ENCODE measurements around the gene OR52A5.

OR52A5 gene

DNA sequence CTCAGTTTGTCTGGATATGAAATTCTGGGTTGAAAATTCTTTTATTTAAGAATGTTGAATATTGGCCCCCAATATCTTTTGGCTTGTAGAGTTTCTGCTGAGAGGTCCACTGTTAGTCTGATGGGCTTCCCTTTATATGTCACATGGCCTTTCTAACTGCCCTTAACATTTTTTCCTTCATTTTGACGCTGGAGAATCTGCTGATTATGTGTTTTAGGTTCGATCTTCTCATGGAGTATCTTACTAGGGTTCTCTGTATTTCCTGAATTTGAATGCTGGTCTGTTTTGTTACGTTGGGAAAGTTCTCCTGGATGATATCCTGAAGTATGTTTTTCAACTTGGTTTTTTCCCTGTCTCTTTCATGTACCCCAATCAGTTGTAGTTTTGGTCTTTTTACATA is 22.8 kb downstream of the OR52A5 start:
- no peak for DNase-seq (ENCODE audit: low spot score)

DNA sequence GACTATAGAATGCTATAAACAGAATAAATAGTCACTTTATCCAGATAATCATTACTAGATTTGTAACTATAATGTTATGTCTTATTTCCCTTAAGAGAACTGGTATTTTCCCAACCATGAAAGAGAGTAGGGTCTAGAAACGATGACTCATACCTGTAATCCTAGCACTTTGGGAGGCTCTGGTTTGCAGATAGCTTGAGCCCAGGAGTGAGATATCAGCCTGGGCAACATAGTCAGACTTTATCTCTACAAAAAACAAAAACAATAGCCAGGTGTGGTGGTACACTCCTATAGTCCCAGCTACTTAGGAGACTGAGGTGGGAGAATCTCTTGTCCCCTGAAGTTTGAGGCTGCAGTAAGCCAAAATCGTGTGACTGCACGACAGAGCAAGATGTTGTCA is 30.9 kb downstream of the OR52A5 start:
- no peak for DNase-seq (ENCODE audit: low spot score)

DNA sequence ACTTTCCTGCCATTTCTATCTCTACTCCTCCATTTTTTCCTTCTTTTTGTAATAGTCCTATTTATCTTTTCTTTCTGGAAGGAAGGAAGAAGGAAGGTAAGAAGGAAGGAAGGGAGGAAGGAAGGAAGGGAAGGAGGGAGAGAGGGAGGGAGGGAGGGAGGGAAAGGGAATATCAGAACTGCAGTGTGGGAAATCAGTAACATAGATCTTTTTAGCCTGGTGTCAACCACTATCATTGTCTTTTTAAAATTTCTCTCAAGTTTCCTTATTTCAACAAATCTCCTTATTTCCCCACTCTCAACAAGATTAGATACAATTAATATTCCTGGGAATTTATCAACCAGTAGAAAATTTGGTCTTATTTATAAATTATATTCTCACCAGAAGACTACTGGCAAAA is 35.1 kb downstream of the OR52A5 start:
- no peak for DNase-seq (ENCODE audit: low spot score)

DNA sequence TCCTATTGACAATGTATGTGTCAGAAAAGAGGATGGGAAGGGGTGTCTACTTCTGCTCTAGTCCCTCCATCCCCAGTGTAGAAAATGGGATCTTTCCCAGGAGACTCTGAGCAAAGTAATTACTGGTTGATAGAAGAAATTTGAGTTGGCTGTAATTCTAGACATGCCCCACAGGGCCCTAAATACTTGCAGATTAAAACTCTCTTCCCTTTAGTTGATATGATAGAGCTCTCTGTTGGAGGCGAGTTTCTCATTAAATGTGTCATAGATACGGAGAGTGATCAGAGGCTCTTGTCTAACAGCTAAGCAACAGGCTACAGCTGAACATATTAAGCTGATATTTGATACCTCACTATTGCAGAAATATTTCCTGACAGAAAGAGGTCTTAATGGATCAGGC is 35.9 kb downstream of the OR52A5 start:
- DNase-seq (ENCODE audit: low spot score), result no peak

DNA sequence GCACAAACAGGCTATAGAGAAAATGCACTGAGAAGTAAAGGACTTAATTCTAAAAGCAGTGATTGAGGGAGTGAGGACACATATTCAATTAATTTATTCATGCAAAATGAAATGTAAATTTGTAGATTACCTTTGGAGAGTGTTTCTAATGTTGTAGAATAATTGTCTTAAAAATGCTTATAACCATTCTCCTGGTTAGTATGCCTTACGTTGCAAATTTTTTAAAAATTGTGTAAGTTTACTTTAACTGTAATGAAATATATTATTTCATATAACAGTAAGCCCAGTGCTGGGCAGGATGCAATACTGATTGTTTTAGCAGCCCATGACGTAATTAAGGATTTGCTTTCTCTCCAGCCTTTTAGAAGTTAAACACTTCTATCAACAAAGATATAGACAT is 42.1 kb downstream of the OR52A5 start:
- no peak for DNase-seq (ENCODE audit: low spot score)

DNA sequence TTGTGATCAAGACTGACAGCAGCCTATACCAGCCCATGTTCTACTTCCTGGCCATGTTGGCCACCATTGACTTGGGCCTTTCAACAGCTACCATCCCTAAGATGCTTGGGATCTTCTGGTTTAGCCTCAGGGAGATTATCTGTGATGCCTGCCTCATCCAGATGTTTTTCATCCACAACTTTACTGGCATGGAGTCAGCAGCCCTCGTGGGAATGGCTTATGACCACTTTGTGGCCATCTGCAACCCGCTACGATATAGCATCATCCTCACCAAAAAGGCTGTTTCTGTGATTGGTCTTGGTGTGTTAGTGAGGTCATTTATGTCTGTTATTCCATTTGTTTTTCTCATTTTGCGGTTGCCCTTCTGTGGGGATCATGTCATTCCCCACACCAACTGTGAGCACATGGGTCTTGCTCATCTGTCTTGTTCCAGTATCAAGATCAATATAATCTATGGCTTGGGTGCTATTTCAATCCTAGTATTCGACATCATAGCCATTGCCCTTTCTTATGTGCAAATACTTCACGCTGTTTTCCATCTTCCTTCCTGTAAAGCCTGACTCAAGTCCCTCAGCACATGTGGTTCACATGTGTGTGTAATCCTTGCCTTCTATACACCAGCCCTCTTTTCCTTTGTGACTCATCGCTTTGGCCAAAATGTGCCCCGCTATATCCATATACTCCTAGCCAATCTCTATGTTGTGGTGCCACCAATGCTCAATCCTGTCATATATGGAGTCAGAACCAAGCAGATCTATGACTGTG is 45.2 kb downstream of the OR52A5 start:
- DNase-seq (ENCODE audit: low spot score), result no peak

DNA sequence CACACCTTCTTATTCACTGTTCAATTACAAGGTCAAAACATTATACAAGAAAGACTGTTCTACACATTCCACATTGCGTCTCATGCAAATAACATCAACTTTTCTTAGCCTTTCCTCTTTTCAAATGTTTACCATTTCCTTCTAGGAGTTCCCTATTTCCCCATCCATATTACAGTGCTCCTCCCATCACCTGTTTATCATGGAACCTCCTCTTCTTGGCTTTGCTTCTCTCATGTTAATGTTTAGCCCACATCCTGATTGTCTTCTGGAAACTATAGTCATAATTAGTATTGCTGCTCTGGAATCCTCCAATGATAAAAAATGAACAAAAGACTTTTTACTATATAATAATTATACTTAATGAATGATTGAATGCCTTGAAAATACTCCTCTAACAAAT is 47.5 kb downstream of the OR52A5 start:
- no peak for DNase-seq (ENCODE audit: low spot score)

DNA sequence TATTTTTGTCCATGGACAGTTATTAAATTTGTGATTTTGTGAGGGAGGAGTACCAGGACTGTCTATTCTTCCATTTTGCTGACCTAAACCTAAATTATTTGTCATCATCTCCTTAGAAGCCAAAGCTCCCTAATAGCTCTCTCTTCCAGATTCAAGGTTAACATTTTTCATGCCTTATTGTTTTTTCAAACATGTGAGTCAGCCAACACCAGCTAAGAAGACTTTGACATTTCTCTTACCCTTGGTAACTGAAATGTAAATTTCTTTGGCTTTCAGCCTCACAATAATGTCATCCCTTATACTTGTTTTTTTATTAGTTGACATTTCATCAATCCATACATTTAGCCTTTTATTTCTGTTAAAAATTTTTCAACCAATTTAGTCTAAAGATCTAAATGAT is 49.6 kb downstream of the OR52A5 start:
- no peak for DNase-seq (ENCODE audit: low spot score)

DNA sequence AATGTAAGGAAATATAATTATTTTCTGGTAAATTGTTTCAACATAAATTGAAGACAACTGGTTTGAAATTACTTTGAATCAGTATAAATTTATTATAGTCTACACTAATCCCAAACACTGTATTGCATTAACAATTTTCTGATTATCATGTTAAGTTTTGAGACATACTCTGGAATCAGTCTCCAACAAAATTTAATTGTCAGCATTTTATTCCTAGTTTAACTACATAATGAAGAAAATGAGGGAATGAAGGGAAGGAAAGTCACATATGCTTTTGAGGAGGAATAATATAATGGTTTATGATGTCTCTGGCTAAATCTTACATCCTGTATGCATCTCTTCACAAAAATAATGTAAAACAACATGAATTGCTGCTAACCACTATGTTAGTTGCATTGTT is 54.6 kb downstream of the OR52A5 start:
- no peak for DNase-seq (ENCODE audit: low spot score)

DNA sequence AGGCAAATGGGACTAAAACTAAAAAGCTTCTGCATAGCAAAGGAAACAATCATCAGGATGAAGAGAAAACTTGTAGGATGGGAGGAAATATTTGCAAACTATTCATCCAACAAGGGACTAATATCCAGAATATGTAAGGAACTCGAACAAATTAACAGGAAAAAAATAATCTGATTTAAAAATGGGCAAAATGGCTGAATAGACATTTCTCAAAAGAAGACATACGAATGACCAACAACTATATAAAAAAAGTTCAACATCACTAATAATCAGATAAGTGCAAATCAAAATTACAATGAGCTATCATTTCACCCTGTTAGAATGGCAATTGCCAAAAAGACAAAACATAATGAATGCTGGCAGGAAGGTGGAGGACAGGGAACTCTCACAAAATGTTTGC is 56.8 kb downstream of the OR52A5 start:
- no peak for DNase-seq (ENCODE audit: low spot score)
